Endothelial cell of umbilical vein (primary cell): ENCODE measurements around the gene SEMA4A. TPM values are rescaled to one million over a fixed set of nuclear protein-coding genes. Genes with fewer than 3 reads are reported as not detected.

Experiments
- BruUV-seq: library from RNA; stranded (reverse); fragments of 400-500 nt; replicated peaks from 2 replicates; lab custom pipeline; 2021; lab: Mats Ljungman, UMichigan
- CTCF ChIA-PET: fragments of 300-600, 350-600 bp; sonication (Branson Sonifier 250); formaldehyde crosslinking; loops from one replicate; lab custom pipeline; 2021; ENCODE audit warnings: antibody characterized with exemption, inconsistent platforms; lab: Charles Lee
- POLR2A ChIA-PET: fragments of 300-600, 350-600 bp; sonication (Branson Sonifier 250); formaldehyde crosslinking; loops from one replicate; lab custom pipeline; 2021; ENCODE audit warnings: antibody characterized with exemption, inconsistent platforms; lab: Charles Lee
- DNase-seq: peaks from one replicate; pipeline ENCODE4 v3.0.0-alpha.2; 2011; ENCODE audit warnings: low read depth, low spot score
- FAIRE-seq: peaks from 2 replicates; lab custom pipeline; 2011; peaks lifted over from hg19 to GRCh38; lab: Jason Lieb, UNC
- H2AFZ ChIP-seq: 2 replicates; pipeline ENCODE4 v1.6.0; 2012; ENCODE audit warnings: low read depth, low read length, control low read depth, inconsistent platforms
- H3K27ac ChIP-seq: 2 replicates; pipeline ENCODE4 v1.5.1; 2011; ENCODE audit warnings: low read depth, mild to moderate bottlenecking, control low read depth, low read length, moderate library complexity; ENCODE audit not compliant: insufficient read depth
- H3K27me3 ChIP-seq, 2 experiments: 2 replicates each; pipeline versions ENCODE4 v1.6.0 to v1.6.1; 2011; ENCODE audit warnings: low read length in 2 of 2, mixed read lengths in 1 of 2; ENCODE audit not compliant: control insufficient read depth in 2 of 2, insufficient read depth in 2 of 2
- H3K36me3 ChIP-seq, 2 experiments: 2 replicates in 1 of 2; 3 replicates in 1 of 2; pipeline ENCODE4 v1.5.1; 2011; ENCODE audit warnings: low read length in 2 of 2, mild to moderate bottlenecking in 1 of 2, moderate library complexity in 1 of 2; ENCODE audit not compliant: control insufficient read depth in 2 of 2, insufficient read depth in 2 of 2; ENCODE audit errors: extremely low read depth in 1 of 2
- H3K4me1 ChIP-seq: 3 replicates; pipeline ENCODE4 v1.5.1; 2011; ENCODE audit warnings: mild to moderate bottlenecking, low read length; ENCODE audit not compliant: control insufficient read depth, insufficient read depth; ENCODE audit errors: extremely low read depth
- H3K4me2 ChIP-seq: 2 replicates; pipeline ENCODE4 v1.6.1; 2011; ENCODE audit warnings: low read length, control low read depth, mixed read lengths; ENCODE audit not compliant: insufficient read depth
- H3K4me3 ChIP-seq, 3 experiments: fragments of 200-600 bp in 1 of 3; sonication (generic), shearing (Covaris generic) in 1 of 3; replicated peaks in 1 of 3; 2 replicates each; pipeline ENCODE4 v1.5.1; 2011 to 2016; ENCODE audit warnings: control low read depth in 3 of 3, low read length in 3 of 3, mild to moderate bottlenecking in 2 of 3, inconsistent platforms in 1 of 3, low read depth in 1 of 3, moderate library complexity in 1 of 3; ENCODE audit not compliant: insufficient read depth in 1 of 3
- H3K79me2 ChIP-seq: 2 replicates; pipeline ENCODE4 v1.6.0; 2012; ENCODE audit warnings: low read length, inconsistent platforms; ENCODE audit not compliant: control insufficient read depth, insufficient read depth
- H3K9ac ChIP-seq: replicated peaks from 2 replicates; pipeline ENCODE3; 2011; ENCODE audit warnings: low read length, control low read depth; ENCODE audit not compliant: insufficient read depth; ENCODE audit errors: extremely low read depth
- H3K9me1 ChIP-seq: replicated peaks from 3 replicates; pipeline ENCODE4 v1.6.0; 2011; ENCODE audit warnings: mild to moderate bottlenecking, low read length; ENCODE audit not compliant: control insufficient read depth, insufficient read depth; ENCODE audit errors: extremely low read depth
- H3K9me3 ChIP-seq: replicated peaks from 2 replicates; pipeline ENCODE4 v1.5.1; 2012; ENCODE audit warnings: low read length, inconsistent platforms; ENCODE audit not compliant: control insufficient read depth, insufficient read depth
- H4K20me1 ChIP-seq: replicated peaks from 2 replicates; pipeline ENCODE3; 2011; ENCODE audit warnings: mild to moderate bottlenecking, low read length; ENCODE audit not compliant: control insufficient read depth, insufficient read depth; ENCODE audit errors: extremely low read depth
- EZH2 ChIP-seq: IDR thresholded peaks from 2 replicates; pipeline ENCODE4 v1.6.1; 2012; ENCODE audit warnings: borderline replicate concordance, low read depth, mild to moderate bottlenecking, moderate library complexity, low read length, inconsistent platforms; ENCODE audit not compliant: severe bottlenecking
- FOS ChIP-seq: IDR thresholded peaks from 2 replicates; pipeline ENCODE4 v1.6.1; 2011; ENCODE audit warnings: mild to moderate bottlenecking, low read length, moderate library complexity, borderline replicate concordance; ENCODE audit not compliant: insufficient read depth
- GATA2 ChIP-seq: IDR thresholded peaks from 2 replicates; pipeline ENCODE4 v1.7.0; 2011; ENCODE audit warnings: low read depth, mild to moderate bottlenecking, moderate library complexity, mixed read lengths, low read length; ENCODE audit not compliant: insufficient read length, insufficient read depth
- JUN ChIP-seq: IDR thresholded peaks from 2 replicates; pipeline ENCODE4 v1.6.1; 2011; ENCODE audit warnings: borderline replicate concordance, low read depth; ENCODE audit not compliant: insufficient read length, insufficient read depth
- MYC ChIP-seq: IDR thresholded peaks from one replicate; pipeline ENCODE4 v1.6.1; 2011; ENCODE audit warnings: mild to moderate bottlenecking, low read depth, low read length
- POLR2A ChIP-seq: IDR thresholded peaks from 2 replicates; pipeline ENCODE4 v1.6.1; 2012; ENCODE audit warnings: low read depth, mild to moderate bottlenecking, control low read depth, low read length
- POLR2AphosphoS5 ChIP-seq: IDR thresholded peaks from 2 replicates; pipeline ENCODE4 v1.6.1; 2012; ENCODE audit warnings: low read depth, mild to moderate bottlenecking, control low read depth, low read length, moderate library complexity; ENCODE audit not compliant: insufficient read depth
- dilution Hi-C: fragments of 300-500 bp; cut with MboI; formaldehyde crosslinking; loops from one replicate; pipeline ENCODE4 v1.15.0; 2019; ENCODE audit warnings: low sequenced_read_pairs; ENCODE audit not compliant: extremely low pct_ligation_motif_present
- intact Hi-C: fragments of 100-400 bp; cut with micrococcal nuclease; formaldehyde crosslinking; loops from one replicate; pipeline ENCODE4 v1.10.0; 2022
- polyA plus RNA-seq, 4 experiments: library from polyadenylated mRNA; depleted of rRNA in 3 of 4; stranded (reverse) in 3 of 4; unstranded in 1 of 4; fragments of >200 nt; gene quantifications; 2 replicates each; pipeline versions ENCODE4 v1.2.1 to v1.2.3, GENCODE V29; 2011 to 2012; ENCODE audit warnings: missing spikeins in 1 of 4
- total RNA-seq: library from RNA; stranded (reverse); gene quantifications from 2 replicates; pipeline ENCODE4 v1.2.3, GENCODE V29; 2021
- TF ChIP-seq, protein P1 (sequence below): IDR thresholded peaks from 2 replicates; pipeline ENCODE4 v1.6.1; 2011; ENCODE audit not compliant: insufficient read depth, insufficient read length
- TF ChIP-seq, protein P2 (sequence below), 2 donors: IDR thresholded peaks; 1 replicate in 1 of 2; 2 replicates in 1 of 2; pipeline ENCODE4 v1.5.1; 2011; ENCODE audit warnings: low read length in 2 of 2, mild to moderate bottlenecking in 2 of 2, moderate library complexity in 2 of 2, control low read depth in 1 of 2, inconsistent platforms in 1 of 2, low read depth in 1 of 2; ENCODE audit not compliant: insufficient read depth in 1 of 2; ENCODE audit errors: extremely low read depth in 1 of 2

Gene SEMA4A
- total and polyA plus RNA-seq, 2 donors (not counting 3 experiments of a cell fraction or from before 2014, with no cell fraction given): 1.5 to 1.6 TPM

DNA sequence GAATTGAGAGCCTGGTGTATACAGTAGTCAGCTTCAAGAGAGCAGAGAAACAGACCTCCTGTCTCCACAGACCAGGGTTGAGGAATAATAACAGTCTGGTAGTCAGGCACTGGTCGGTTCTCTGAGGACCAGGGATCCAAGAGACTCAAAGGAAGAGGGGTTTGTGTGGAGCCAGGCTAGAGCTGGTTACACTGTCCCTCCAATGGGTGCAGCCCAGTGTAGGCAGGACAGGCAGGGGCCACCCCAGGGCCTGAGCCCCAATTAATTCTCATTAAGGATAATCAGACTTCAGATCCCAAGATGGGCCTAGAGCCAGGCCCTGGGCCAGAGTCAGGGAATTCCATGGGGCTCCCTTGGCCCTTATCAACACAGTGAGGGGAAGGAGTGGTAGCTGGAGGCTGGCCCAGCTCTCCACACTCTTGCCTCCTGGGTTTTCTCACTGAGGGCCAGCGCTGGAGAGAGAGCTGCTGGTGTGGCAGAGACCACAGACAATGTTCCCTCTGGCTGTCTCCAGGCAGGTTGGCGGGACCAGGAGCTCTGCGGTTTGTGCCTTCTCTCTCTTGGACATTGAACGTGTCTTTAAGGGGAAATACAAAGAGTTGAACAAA lies 9.1 kb downstream of the SEMA4A start:
- H2AFZ ChIP-seq: no peak overlapping the region
- POLR2A ChIA-PET: no interaction called here
- no peaks in the 10 kb centered on the region for H3K9me1 ChIP-seq
- DNase-seq (no peak), FAIRE-seq (no peak)
- H4K20me1 ChIP-seq: no peaks in the 10 kb centered on the region
- H3K27me3 ChIP-seq: no peaks in the 10 kb centered on the region
- CTCF ChIA-PET: interaction anchor here (1.1 to 4.0 kb wide), 3 partner anchors 17 to 71 kb away, joined by 3 to 33 read pairs (median 11); no protein-coding TSS in a partner anchor
- no peak overlapping the region for H3K4me3 ChIP-seq
- no peak overlapping the region for H3K9ac ChIP-seq
- dilution Hi-C loops: no loop called here
- no peak overlapping the region for H3K4me2 ChIP-seq
- TF ChIP-seq POLR2A (no peak), MYC (no peak), FOS (no peak), EZH2 (no peak), JUN (no peak), GATA2 (no peak), POLR2AphosphoS5 (no peak)
- TF ChIP-seq, protein P1, sequence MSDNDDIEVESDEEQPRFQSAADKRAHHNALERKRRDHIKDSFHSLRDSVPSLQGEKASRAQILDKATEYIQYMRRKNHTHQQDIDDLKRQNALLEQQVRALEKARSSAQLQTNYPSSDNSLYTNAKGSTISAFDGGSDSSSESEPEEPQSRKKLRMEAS: no peak
- TF ChIP-seq, protein P2, sequence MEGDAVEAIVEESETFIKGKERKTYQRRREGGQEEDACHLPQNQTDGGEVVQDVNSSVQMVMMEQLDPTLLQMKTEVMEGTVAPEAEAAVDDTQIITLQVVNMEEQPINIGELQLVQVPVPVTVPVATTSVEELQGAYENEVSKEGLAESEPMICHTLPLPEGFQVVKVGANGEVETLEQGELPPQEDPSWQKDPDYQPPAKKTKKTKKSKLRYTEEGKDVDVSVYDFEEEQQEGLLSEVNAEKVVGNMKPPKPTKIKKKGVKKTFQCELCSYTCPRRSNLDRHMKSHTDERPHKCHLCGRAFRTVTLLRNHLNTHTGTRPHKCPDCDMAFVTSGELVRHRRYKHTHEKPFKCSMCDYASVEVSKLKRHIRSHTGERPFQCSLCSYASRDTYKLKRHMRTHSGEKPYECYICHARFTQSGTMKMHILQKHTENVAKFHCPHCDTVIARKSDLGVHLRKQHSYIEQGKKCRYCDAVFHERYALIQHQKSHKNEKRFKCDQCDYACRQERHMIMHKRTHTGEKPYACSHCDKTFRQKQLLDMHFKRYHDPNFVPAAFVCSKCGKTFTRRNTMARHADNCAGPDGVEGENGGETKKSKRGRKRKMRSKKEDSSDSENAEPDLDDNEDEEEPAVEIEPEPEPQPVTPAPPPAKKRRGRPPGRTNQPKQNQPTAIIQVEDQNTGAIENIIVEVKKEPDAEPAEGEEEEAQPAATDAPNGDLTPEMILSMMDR (IDR thresholded peaks at IDR 0.05; ENCODE audit: extremely low read depth in 1 of 2, insufficient read depth in 1 of 2, low read depth in 1 of 2, low read length in 2 of 2): no peak
- no peaks in the 10 kb centered on the region for H3K9me3 ChIP-seq
- BruUV-seq: no TSS peak
- peaks cover 20% of the 10 kb centered on the region for H3K4me1 ChIP-seq
- H3K27ac ChIP-seq: peak overlapping the region; percentile 31
- intact Hi-C loops: no loop called here
- no peaks in the 10 kb centered on the region for H3K36me3 ChIP-seq
- no peaks in the 10 kb centered on the region for H3K79me2 ChIP-seq
